Cortex of kidney (tissue), 1 donor: ENCODE results near the gene CALHM1.
"Not testable (repeated sequence)": the region's sequence is repeated elsewhere in the genome, so short reads cannot be mapped to it uniquely, and the experiment has no call there.

Experiments
- DNase-seq: peaks from one replicate; lab custom pipeline; 2025; lab: John Stamatoyannopoulos, UW

Gene CALHM1, protein sequence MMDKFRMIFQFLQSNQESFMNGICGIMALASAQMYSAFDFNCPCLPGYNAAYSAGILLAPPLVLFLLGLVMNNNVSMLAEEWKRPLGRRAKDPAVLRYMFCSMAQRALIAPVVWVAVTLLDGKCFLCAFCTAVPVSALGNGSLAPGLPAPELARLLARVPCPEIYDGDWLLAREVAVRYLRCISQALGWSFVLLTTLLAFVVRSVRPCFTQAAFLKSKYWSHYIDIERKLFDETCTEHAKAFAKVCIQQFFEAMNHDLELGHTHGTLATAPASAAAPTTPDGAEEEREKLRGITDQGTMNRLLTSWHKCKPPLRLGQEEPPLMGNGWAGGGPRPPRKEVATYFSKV

DNA sequence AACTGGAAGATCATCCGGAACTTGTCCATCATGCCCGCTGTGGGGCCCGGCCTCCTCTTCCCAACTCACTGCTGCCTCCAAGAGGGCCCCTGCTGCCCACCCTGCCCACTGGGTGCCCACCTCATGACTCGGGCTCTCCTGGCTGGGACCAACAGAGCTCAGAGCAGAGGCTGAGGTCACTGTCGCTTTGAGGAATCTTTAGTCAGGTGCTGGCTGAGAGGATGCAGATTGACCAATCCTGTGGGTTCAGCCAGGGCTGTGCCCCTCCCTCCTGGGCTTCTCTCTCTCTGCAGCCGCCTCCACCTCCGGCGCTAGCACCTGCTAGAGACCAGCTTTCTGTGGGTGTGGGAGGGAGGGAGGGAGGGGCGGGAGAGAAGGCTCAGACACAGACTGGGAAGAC, at the start of gene CALHM1:
Gene CALHM1 (minus strand): TSS at position 181 of the 400 bp plus-strand sequence. CDS start 149 bp downstream, at position 32.
- DNase-seq, result no peak

DNA sequence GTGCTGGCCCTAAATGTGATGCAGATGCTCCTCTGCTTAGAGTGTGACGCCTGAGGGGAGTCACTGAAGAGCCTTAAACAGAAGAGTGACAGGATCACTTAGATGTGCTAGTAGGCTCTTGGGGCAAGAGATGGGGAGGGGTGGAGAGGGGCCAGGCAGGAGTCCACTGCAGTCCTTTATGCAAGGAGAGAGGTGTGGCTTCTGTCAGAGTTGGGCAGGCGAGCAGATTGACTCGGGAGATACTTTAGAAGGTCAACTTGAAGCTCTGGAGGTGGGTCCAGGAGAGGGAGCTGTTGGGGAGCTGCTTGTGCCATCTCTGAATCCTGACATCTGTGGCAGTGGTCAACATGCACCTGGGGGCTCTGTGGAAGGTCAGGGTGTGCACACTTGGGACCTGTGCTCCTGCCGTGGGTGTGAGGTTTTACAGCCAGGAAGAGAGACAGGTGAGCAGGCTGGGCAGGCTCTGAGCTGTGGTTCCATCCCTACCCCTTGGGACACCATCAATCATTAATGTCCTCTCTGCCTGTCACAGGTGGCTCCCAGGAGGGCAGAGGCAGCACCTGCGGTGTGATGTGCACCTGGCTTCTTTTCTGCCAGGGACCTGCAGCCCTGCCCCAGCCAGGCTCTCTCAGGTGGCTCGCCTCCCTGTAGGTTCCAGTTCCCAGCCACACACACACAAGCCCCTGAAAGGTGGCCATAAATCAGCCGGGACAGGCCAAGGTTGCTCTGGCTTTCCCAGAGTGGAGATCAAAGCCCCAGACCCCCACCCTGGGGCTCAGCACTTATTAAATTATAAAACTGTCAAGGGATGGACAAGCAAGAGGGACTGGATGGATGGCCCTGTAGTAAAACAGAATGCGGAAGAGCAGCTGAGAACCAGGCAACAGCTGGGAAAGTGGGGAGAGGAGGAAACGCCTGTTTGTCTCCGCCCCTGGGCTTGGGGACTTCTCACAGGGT, 48.8 kb upstream of the CALHM1 start:
- no peak for DNase-seq

DNA sequence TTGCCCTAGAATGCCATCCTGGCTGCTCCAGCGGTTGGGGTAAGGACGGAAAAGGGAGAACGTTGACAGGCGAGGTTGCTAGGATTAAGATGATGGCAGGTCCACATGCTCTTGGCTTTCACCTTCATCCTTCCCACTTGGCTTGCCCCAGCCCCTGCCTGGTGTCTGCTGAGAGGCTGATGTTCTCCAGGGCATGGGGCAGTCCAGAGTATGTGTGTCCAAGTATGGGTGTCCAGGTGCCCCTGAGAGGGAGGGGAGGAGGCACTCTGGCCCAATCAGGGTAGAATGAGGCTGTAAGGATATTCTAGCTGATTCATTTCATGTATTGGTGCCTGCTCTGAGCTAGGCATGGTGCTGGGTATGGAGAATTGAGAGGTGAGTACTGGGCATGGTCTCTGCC, 47.4 kb upstream of the CALHM1 start:
- no peak for DNase-seq

DNA sequence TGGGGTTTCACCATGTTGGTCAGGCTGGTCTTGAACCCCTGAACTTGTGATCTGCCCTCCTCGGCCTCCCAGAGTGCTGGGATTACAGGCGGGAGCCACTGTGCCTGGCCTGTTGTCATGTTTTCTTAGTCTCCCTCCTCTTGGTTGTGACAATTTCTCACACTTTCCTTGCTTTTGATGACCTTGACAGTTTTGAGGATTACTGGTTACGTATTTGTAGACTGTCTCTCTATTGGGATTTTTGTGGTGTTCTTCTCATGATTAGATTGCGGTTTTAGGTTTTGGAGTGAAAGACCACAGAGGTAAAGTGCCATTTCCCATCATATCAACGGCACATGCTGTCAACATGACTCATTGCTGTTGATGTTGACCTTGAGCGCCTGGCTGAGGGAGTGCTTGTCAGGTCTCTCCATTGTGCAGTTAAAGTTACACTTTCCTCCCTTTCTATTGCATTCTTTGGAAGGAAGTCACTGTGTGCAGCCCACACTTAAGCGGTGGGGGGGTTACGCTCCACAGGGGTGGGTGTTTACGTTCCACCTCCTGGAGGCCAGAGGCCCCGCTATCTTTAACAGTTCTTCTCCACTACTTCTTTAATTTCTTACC, 45.6 kb upstream of the CALHM1 start:
- DNase-seq, result no peak

DNA sequence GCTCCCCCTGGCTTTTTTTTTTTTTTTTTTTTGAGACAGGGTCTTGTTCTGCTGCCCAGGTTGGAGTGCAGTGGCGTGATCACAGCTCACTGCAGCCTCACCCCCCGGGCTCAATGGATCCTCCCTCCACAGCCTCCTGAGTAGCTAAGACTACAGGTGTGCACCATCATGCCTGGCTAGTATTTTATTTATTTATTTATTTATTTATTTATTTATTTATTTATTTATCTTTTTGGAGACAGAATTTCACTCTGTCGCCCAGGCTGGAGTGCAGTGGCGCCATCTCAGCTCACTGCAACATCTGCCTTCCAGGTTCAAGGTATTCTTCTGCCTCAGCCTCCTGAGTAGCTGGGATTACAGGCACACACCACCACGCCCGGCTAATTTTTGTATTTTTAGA, 45.1 kb upstream of the CALHM1 start:
- DNase-seq, result not testable (repeated sequence)

DNA sequence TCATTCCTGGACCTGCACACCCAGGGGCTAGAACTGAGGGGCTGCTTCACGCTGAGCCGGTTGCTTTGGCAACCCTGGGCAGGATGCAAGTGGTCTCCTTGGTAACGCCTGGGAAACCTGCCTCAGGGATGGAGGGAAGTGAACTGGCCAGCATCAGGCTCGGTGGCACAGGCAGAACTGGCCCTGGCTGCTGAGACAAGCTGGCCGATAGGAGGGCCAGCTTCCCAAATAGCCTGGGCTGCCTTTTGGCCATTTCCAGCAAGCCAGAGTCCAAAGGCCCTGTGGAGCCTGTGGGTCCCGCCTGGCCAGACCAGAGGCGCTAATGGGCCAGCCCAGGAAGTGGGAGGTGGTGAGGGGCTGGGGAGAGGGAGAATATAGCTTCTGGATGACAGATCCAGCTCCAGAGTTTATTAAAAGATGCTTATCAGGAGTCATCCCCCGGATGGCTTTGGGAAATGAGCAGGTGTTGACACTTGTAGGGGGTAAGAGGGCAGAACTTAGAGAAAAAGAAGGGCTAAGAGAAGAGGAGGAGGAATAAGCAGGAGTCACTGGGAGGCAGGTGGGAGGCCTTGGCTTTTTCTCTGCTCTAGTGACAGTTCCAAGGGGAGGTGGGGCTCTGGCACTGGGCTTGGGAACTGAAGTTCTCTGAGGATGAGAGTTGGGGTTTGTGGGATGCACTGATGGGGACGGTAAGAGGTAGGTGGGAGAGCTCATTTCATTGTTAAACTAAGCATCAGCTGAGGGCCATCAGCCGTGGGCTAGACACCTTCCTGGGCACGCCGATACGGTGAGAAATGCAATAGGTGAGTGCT, 44.4 kb upstream of the CALHM1 start:
- DNase-seq, result no peak

DNA sequence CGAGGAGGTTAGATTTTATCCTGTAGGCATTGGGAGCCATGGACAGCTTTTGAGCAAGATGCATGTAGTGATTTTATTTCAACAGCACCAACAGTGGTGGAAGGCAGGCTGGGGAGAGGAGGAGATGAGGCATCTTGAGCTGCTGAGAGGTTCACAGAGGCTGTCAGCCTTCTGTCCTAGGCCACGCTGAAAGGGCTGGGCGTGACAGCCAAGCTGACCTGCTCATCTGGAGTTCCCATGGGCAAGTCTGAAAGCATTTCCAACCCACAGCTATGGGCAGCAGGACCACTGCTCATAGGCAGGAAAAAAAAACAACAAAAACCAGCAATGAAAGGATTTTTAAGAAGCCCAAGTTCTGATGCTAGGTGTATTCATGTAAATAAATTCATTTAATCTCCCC, 42.5 kb upstream of the CALHM1 start:
- no peak for DNase-seq

DNA sequence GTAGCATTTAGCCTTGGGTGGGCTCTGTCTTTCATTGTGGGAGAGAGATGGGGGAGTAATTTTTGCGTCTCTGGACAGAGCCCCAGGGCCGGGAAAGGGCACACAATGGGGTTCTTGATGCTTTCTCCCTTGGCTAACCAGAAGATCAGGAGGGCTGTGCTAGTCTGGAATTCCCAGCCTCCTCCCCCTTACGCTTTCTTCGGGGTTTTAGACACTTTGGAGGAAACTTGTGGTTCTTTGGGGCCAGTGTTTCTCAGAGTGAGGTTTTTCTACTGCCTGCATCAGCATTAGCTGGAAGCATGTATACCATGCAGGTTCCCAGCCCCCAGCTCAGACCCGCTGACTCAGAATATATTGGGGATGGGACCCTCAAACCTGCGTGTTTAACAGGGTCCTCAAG, 41.8 kb upstream of the CALHM1 start:
- DNase-seq, result no peak

DNA sequence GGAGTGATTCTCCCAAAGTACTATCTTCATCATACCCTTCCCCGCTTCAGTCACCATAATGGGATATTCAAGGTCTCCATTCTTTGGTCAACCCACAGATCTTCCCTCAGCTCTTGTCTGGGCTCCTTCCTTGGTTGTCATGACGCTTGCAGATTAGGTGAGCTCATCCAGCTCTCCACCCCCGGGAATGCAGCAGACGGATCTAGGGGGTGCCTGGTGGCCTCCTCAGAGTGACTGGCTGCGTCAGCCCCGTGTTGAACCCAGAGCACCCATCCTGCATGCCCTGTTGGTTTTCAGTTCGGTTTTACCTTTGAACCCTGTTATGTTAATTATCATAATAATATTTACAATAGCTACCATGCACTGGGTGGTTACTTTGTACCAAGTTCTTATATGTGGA, 41.2 kb upstream of the CALHM1 start:
- no peak for DNase-seq

DNA sequence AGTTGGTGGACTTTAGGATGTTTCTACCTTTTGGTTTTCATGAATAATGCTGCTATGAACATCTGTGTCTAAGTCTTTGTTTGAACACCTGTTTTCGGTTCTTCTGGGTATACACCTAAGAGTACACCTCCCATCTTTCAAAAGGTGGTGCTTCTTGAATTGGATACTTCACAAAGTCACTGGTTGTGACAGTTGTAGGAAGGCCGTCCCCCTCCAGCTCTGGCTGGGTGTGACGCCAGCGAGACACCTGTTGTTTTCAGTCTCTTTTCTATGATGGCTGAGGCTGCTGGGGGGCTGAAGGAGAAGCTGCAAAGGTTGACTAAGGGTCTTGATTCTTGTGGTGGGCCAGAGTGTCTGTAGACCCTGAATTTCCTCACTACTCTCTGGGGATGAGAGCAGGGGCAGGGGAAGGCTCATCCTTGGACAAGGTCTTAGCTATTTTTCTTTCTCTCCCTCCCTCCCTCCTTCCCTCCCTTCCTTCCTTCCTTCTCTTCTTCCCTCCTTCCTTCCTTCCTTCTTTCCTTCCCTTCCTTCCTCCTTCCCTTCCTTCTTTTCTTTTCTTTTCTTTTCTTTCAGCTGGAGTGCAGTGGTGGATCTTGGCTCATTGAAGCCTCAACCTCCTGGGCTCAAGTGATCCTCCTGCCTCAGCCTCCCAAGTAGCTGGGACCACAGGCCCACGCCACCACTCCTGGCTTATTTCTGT, 40.4 kb upstream of the CALHM1 start:
- DNase-seq, result no peak

DNA sequence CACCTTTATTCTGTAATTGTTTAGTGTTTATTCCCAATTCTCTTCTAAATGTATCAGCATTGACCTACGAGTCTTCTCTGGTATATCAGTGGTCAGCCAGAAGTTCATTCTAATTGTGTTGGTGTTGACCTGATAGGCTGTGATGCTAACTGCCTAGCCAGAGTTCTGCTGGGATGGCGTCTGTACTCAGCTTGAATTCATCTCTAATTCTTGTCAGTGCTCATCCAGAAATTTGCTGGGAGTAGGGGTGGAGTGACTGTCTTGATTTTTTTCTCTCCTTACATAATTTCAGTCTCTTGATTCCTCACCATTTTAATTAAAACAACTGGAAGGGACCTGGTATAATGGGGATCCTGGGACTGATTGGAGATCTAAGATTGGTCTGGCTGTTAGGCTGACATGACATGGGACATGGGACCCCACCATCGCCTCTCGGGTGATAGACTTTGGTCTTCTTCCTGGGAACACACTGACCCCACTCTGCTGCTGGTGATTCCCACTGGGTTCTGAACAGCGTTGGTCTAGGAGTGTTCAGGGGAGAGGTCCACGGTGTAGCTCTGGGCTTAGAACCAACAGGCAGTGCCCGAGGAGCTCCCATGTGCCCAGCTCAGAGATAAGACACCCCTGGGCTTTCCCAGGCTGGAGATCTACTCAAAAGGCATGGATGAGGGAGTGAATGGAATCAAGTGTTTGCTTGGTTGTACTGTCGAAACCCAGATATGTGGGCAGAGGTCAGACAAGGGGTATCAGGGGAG, 38.6 kb upstream of the CALHM1 start:
- no peak for DNase-seq

DNA sequence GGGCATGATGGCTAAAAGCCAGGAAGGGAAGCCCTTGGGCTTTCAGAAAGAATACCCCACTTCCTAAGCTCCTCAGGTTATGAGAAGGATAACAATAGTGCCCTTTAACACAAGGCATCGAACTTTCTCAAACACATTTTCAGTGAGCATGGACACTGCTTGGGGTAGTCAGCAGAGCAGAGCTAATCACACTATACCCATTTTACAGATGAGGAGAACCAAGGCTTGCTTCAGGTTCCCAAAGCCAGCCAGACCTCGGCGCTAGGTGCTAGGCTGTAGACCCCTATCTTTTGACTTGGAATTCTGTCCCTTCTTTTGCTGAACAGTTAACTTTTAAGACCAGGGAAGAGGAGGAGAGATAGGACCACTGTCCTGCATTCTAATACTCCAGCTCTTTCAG, 36.6 kb upstream of the CALHM1 start:
- DNase-seq, result no peak

DNA sequence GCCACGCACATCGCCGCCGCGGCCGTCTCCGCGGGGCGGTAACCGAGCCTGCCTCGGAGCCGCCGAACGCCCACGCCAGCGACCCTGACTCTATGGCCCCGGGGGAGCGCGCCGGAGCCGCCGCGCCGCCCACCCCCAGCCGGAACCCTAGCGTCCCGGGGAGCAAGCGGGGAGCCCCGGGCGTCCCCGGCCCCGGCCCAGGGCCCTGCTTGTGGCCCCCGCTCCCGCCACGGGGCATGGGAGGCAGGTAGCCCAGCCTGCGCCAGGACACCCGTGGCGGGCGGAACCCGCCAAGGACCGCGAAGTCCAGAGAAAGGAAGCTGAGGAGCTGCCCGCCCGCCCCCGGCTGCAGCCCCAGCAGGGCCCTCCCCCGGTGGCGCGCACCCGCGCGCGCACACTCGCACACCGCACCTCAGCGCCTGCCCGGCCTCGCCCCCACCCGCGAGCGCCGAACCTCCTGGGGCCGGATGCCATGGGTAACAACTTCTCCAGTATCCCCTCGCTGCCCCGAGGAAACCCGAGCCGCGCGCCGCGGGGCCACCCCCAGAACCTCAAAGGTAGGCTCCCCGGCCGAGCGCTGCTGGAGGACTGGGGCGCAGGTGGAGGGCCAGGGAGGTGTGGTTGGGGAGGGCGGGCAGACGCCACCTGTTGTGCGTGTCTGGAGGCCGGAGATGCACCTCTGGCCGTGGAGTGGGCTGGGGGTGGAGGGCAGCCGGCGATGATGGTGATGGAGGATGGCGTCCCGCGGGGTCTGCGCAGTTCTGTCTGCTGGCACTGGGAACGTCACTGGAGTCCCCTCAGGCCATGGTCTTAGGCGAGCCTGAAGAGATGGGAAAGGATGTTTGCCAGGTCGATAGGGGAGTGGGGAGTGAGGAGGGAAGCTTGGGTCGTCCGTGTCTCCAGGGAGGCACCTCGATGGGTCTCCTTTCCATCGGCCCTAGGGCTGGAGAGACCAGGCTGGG, 35.5 kb upstream of the CALHM1 start:
- no peak for DNase-seq

DNA sequence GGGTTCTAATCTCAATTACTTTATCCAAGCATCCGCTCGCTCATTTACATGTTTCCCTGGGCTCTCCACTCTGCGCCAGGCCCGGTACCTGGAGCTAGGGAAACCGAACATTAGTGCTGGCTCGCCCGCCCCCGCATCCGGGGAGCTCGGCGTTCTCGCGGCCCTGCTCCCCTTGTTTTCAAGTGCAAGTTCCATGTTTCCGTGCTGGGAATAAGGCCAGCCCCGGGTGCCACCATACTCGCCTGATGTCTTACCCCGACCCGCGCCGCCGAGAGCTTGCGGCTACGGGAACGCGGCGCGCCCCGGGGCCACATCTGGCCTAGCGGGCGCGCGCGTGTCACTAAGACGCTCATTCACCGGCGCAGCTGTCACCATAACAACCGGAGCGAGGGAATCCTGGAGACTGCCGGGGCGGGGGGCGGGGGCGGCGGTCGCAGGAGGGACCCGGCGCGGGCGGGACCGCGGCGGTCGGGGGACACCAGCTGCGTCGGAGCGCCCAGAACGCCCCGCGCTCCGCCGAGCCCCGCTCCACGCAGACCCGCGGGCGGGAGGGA, 34.7 kb upstream of the CALHM1 start, which contains the start of gene NEURL1:
Gene NEURL1 (plus strand): TSS at position 344 of the 554 bp plus-strand sequence. CDS start 683 bp downstream, outside the sequence.
- no peak for DNase-seq

DNA sequence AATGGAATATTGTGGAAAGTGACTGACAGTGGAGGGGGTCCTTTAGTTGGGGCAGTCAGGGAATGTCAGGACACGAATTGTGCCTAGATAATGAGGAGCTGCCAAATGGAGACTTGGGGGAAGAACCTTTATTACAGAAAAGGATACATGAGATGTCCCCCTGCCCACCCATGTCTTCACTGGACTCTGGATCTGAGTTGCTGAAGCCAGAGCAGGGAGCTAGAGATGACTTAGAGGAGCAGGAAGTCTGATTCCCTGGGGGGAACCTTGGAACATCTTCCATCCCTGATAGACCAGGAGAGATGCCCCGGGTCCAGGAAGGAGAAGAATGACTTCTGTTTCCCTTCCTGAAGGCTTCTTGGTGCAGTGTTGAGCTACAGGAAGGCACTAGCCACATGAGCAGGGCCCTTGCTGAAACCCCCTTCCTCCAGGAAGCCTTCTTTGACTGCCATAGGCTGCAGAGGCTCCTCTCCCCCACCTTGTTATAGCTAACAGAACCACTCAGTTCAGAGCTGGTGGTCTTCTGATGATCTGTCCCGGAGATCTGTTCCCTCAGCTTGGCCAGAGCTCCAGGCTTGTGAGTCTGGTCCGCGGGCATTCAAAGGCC, 34.1 kb upstream of the CALHM1 start:
- no peak for DNase-seq

DNA sequence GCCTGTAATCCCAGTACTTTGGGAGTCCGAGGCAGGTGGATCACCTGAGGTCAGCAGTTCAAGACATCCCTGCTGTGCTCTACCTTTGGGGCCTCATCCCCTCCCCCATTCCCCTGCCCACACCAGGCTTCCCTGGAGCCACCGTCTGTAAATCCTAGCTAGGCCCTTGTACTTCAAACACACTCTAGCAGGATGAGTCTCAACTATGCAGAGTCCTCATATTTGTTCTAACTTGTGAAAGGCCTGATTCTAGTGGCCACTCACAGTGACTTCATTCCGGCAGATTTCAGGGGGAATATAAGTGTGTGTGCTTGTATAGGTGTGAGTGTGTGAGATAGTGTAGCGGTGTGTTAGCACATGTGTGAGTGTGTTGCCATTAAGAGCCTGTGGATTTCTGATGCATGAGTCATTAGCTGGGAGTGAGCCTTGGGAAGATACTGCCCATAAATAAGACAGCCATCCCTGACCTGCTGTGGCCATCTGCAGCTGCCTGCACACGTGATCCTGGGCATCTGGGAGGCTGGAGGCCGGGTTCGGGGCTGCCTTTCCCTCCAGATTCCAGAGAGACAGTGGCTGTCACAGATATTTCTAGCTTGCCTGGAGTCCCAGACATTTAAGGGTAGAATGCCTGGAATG, 33.1 kb upstream of the CALHM1 start:
- no peak for DNase-seq

DNA sequence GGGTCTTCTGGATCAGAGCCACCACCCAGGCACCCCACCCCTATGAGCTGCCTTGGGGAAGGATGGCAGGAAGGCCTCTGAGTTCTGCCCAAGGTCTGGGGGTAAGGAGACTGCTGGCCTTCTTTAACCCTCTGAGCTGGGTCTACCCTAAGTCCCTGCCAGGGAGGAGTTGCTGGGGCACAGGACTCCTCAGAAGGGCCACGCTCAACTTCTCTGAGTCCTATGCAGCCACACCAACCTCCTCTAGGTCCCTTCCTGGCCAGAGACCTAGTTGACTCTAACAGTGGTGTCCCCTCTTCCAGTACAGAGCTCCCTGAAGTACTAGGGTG, 32.2 kb upstream of the CALHM1 start:
- DNase-seq, result no peak

DNA sequence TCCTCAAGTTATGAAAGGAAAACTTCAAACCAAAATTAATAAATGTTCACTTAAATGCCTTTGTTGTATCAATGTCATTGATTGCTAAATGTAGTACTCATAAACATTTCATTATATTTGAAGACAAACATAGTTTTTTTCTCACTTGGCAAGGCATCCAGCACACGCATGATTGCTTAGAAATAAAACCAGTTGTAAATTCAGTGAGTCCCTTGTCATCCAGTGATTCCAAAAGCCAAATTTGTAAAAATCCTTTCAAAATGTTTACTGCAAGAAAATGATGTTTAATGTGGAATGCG, 28.7 kb upstream of the CALHM1 start:
- no peak for DNase-seq
